Tibial nerve (tissue), 4 donors: Measurements from ENCODE around the gene ADAMTSL1. TPM values are rescaled to one million over a fixed set of nuclear protein-coding genes. Genes with fewer than 3 reads are reported as not detected.
A peak's percentile ranks its signal among the peaks of the same experiment; 100 is the strongest.

Experiments
- DNase-seq, 2 donors: peaks; one replicate each; pipeline ENCODE4 v3.0.0-alpha.2; 2019; ENCODE audit warnings: low spot score in 2 of 2
- H3K27ac ChIP-seq, 4 donors: fragments of 200-600 bp; sonication (generic) in 3 of 4; one replicate each; pipeline ENCODE4 v1.5.1; 2017 to 2019; ENCODE audit warnings: mild to moderate bottlenecking in 1 of 4
- H3K27me3 ChIP-seq, 2 donors: fragments of 200-600 bp; sonication (generic) in 1 of 2; one replicate each; pipeline versions ENCODE4 v1.5.1 to v1.6.0; 2017 to 2019
- H3K36me3 ChIP-seq, 3 donors: fragments of 200-600 bp; sonication (generic); one replicate each; pipeline ENCODE4 v1.5.1; 2018 to 2019
- H3K4me1 ChIP-seq, 4 donors: fragments of 200-600 bp; sonication (generic) in 3 of 4; one replicate each; pipeline ENCODE4 v1.5.1; 2017 to 2019
- H3K4me3 ChIP-seq, 4 donors: fragments of 200-600 bp; sonication (generic) in 3 of 4; one replicate each; pipeline ENCODE4 v1.5.1; 2017 to 2019; ENCODE audit warnings: mild to moderate bottlenecking in 1 of 4, moderate library complexity in 1 of 4
- H3K9me3 ChIP-seq, 4 donors: fragments of 200-600 bp; sonication (generic) in 3 of 4; one replicate each; pipeline ENCODE4 v1.5.1; 2017 to 2019
- EP300 ChIP-seq, 2 donors: sonication (generic); formaldehyde crosslinking; IDR thresholded peaks; one replicate each; pipeline ENCODE4 v1.6.1; 2017; ENCODE audit warnings: antibody characterized with exemption in 2 of 2, mild to moderate bottlenecking in 1 of 2
- POLR2A ChIP-seq, 2 donors: fragments of 450-650 bp; IDR thresholded peaks; one replicate each; pipeline ENCODE4 v1.6.1; 2017; ENCODE audit warnings: antibody characterized with exemption in 2 of 2, mild to moderate bottlenecking in 2 of 2, moderate library complexity in 2 of 2
- WGBS, 2 donors: methylation state at CpG; one replicate each; pipeline ENCODE4 v1.1.5; 2018; 5-methylcytosine and 5-hydroxymethylcytosine counted together
- total RNA-seq, 4 donors: library from RNA; depleted of rRNA; stranded (reverse); fragments of >200 nt; gene quantifications; one replicate each; pipeline ENCODE4 v1.1.0, GENCODE V29; 2016
- TF ChIP-seq, protein P1 (sequence below), 5 experiments: fragments of 200-600 bp in 3 of 5; fragments of 450-650 bp in 2 of 5; sonication (generic) in 3 of 5; IDR thresholded peaks; one replicate each; pipeline ENCODE4 v1.5.1; 2016 to 2019; ENCODE audit warnings: antibody characterized with exemption in 5 of 5, mild to moderate bottlenecking in 3 of 5, moderate library complexity in 2 of 5

Gene ADAMTSL1
- total RNA-seq, 4 donors from 2014 or later, result 11.9 to 27.1 (median 21.3) TPM

DNA sequence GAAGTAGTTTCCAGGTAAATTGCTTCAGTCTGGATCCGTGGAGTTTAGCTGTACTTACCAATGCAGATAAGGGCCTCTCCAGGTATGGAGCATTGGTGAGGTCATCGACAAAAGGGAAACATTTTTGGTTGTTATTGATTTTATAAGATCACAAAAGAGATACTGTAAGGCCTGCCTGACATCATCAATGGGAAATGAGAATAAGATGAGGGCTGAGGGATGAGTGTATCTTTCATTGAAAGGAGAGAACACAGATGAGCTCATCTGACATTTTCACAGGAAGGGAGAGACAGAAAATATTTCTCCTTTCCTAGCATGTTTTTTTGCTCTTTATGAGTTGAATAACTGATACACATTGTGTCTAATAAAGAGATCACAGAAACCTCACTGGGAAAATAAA lies 325.5 kb downstream of the ADAMTSL1 start:
- TF ChIP-seq POLR2A (IDR thresholded peaks at IDR 0.05) (no peak), EP300 (IDR thresholded peaks at IDR 0.05) (no peak)
- TF ChIP-seq, protein P1, sequence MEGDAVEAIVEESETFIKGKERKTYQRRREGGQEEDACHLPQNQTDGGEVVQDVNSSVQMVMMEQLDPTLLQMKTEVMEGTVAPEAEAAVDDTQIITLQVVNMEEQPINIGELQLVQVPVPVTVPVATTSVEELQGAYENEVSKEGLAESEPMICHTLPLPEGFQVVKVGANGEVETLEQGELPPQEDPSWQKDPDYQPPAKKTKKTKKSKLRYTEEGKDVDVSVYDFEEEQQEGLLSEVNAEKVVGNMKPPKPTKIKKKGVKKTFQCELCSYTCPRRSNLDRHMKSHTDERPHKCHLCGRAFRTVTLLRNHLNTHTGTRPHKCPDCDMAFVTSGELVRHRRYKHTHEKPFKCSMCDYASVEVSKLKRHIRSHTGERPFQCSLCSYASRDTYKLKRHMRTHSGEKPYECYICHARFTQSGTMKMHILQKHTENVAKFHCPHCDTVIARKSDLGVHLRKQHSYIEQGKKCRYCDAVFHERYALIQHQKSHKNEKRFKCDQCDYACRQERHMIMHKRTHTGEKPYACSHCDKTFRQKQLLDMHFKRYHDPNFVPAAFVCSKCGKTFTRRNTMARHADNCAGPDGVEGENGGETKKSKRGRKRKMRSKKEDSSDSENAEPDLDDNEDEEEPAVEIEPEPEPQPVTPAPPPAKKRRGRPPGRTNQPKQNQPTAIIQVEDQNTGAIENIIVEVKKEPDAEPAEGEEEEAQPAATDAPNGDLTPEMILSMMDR (IDR thresholded peaks at IDR 0.05), result no peak
- DNase-seq, result no peak
- 48 to 64% methylated on average over 2 of the region's 2 CpGs for WGBS, 2 donors

GRCh38 chr9:18800579-18800978 lies 326.6 kb downstream of the ADAMTSL1 start:
- no peak overlapping the region for H3K27ac ChIP-seq
- 94 to 98% methylated on average over 4 of the region's 4 CpGs for WGBS, 2 donors
- DNase-seq, result no peak
- no peaks in the 10 kb centered on the region for H3K36me3 ChIP-seq
- TF ChIP-seq, protein P1 (IDR thresholded peaks at IDR 0.05), result no peak
- no peak for TF ChIP-seq POLR2A (IDR thresholded peaks at IDR 0.05)
- no peak for TF ChIP-seq EP300 (IDR thresholded peaks at IDR 0.05)
- no peaks in the 10 kb centered on the region for H3K9me3 ChIP-seq
- H3K27me3 ChIP-seq, result no peaks in the 10 kb centered on the region
- peaks cover 0 to 11% (median 3%) of the 10 kb centered on the region in 4 donors for H3K4me1 ChIP-seq
- no peak overlapping the region for H3K4me3 ChIP-seq

More for the DNA sequence above, 325.5 kb downstream of the ADAMTSL1 start:
- Histone ChIP-seq H3K4me1 (peaks cover 0 to 11% (median 3%) of the 10 kb centered on the region in 4 donors), H3K4me3 (no peak overlapping the region), H3K9me3 (no peaks in the 10 kb centered on the region), H3K27ac (peak overlapping the region in 1 of 4 donors; percentile 38), H3K27me3 (no peaks in the 10 kb centered on the region), H3K36me3 (no peaks in the 10 kb centered on the region)

- Histone ChIP-seq H3K4me3 (no peak overlapping the region), H3K4me1 (no peaks in the 10 kb centered on the region), H3K36me3 (no peaks in the 10 kb centered on the region), H3K27me3 (no peaks in the 10 kb centered on the region), H3K27ac (no peak overlapping the region), H3K9me3 (no peaks in the 10 kb centered on the region)
- DNase-seq, result no peak
- WGBS, 2 donors, result 86 to 91% methylated on average over 5 of the region's 5 CpGs
- TF ChIP-seq, protein P1 (IDR thresholded peaks at IDR 0.05), result no peak
Measured at GRCh38 chr9:18805386-18805785, 331.4 kb downstream of the ADAMTSL1 start.

- no peaks in the 10 kb centered on the region for H3K4me1 ChIP-seq
- no peak overlapping the region for H3K4me3 ChIP-seq
- WGBS, 2 donors, result 78 to 81% methylated on average over 6 of the region's 6 CpGs
- no peak overlapping the region for H3K27ac ChIP-seq
- no peaks in the 10 kb centered on the region for H3K36me3 ChIP-seq
- TF ChIP-seq, protein P1 (IDR thresholded peaks at IDR 0.05), result no peak
- TF ChIP-seq POLR2A (IDR thresholded peaks at IDR 0.05), result no peak
- no peak for TF ChIP-seq EP300 (IDR thresholded peaks at IDR 0.05)
- no peak for DNase-seq
- no peaks in the 10 kb centered on the region for H3K27me3 ChIP-seq
- no peaks in the 10 kb centered on the region for H3K9me3 ChIP-seq
Measured at GRCh38 chr9:18806232-18807080, 332.5 kb downstream of the ADAMTSL1 start.

GRCh38 chr9:18810581-18810980 lies 336.6 kb downstream of the ADAMTSL1 start:
- TF ChIP-seq, protein P1 (IDR thresholded peaks at IDR 0.05), result no peak
- no peak for TF ChIP-seq POLR2A (IDR thresholded peaks at IDR 0.05)
- no peak for TF ChIP-seq EP300 (IDR thresholded peaks at IDR 0.05)
- Histone ChIP-seq H3K4me1 (no peaks in the 10 kb centered on the region), H3K36me3 (no peaks in the 10 kb centered on the region), H3K27me3 (no peaks in the 10 kb centered on the region), H3K27ac (no peak overlapping the region), H3K4me3 (no peak overlapping the region), H3K9me3 (peaks cover 0 to 11% (median 2%) of the 10 kb centered on the region in 4 donors)
- 71 to 72% methylated on average over 1 of the region's 1 CpG for WGBS, 2 donors
- no peak for DNase-seq
